ENCODE data around the gene RRAGD. TPM values are rescaled to one million over a fixed set of nuclear protein-coding genes. Genes with fewer than 3 reads are reported as not detected.

Gene RRAGD
- polyA plus RNA-seq, 3 donors = 5.0 to 7.9 (median 7.4) TPM

DNA sequence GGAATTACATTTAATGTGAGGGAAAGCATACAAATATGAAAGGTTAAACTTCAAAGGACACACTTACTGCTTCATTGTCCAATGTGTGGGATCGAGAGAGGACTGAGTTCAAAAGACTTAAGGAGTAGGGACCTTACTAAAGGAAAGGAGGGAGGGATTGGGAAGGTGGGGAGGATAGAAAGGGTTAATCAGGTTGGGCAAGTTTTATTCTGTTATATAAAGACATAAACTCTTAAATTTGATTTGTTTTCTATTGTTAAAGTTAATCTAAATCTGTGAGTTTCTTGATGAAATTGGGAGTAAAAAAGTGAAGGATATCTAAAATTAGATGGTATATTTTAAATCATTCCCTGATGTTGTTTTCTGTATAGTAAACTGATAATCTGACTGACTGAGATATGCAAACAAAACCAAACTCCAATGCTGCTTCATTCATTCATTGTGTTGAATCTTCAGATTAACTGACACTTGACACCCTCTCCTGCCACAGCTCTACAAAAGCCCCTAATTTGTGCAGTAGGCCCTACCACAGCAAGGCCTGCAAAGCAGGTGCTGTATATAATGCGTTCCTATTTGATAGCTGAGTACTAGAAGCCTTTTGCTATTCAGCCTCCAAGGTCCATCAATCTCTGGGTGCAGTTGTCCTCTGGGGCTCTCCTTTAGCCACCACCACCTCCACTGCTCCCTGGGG is 58.2 kb downstream of the RRAGD start:
- no peaks in the 10 kb centered on the region for H3K9me3 ChIP-seq (replicated peaks in 1 of 2; ENCODE audit: control insufficient read depth in 1 of 2, insufficient read depth in 1 of 2, low read length in 2 of 2)
- H3K4me1 Mint-ChIP-seq = peaks cover 52% of the 10 kb centered on the region
- intact Hi-C loops (cut with micrococcal nuclease) = loop anchor here (10.0 kb wide), 2 partner anchors 269 to 281 kb away; partner anchors contain the start of genes PNRC1 (in 2 of the 2) and LYRM2 (in 1 of the 2)
- no peak for DNase-seq
- H3K36me3 ChIP-seq (replicated peaks in 1 of 2; ENCODE audit: control insufficient read depth in 1 of 2, insufficient read depth in 2 of 2, low read length in 2 of 2) = no peaks in the 10 kb centered on the region
- peaks cover 6 to 8% of the 10 kb centered on the region in 2 donors for H3K36me3 Mint-ChIP-seq
- 70% methylated on average over 2 of the region's 2 CpGs for WGBS (ENCODE audit: insufficient coverage)
- H3K4me1 ChIP-seq (ENCODE audit: control insufficient read depth in 1 of 2, insufficient read depth in 2 of 2, low read length in 2 of 2) = peaks cover 31 to 45% of the 10 kb centered on the region in 2 donors
- H3K4me3 Mint-ChIP-seq = peak overlapping the region; percentile 64 to 71
- no peaks in the 10 kb centered on the region for H3K27me3 ChIP-seq (ENCODE audit: control insufficient read depth in 2 of 2, insufficient read depth in 2 of 2, low read length in 2 of 2)
- peak overlapping the region; percentile 98 for H3K4me2 ChIP-seq (replicated peaks; ENCODE audit: extremely low read depth, low read length, poor library complexity, severe bottlenecking)
- peaks cover 44% of the 10 kb centered on the region for H3K79me2 ChIP-seq (ENCODE audit: insufficient read depth, low read length)
- TF ChIP-seq, protein P1, sequence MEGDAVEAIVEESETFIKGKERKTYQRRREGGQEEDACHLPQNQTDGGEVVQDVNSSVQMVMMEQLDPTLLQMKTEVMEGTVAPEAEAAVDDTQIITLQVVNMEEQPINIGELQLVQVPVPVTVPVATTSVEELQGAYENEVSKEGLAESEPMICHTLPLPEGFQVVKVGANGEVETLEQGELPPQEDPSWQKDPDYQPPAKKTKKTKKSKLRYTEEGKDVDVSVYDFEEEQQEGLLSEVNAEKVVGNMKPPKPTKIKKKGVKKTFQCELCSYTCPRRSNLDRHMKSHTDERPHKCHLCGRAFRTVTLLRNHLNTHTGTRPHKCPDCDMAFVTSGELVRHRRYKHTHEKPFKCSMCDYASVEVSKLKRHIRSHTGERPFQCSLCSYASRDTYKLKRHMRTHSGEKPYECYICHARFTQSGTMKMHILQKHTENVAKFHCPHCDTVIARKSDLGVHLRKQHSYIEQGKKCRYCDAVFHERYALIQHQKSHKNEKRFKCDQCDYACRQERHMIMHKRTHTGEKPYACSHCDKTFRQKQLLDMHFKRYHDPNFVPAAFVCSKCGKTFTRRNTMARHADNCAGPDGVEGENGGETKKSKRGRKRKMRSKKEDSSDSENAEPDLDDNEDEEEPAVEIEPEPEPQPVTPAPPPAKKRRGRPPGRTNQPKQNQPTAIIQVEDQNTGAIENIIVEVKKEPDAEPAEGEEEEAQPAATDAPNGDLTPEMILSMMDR (IDR thresholded peaks at IDR 0.05) = no peak
- H2AFZ ChIP-seq (ENCODE audit: insufficient read depth, low read depth, low read length, poor library complexity, severe bottlenecking) = no peak overlapping the region
- peak overlapping the region; percentile 96 for H3K9ac ChIP-seq (ENCODE audit: insufficient read depth, low read length, poor library complexity, severe bottlenecking)
- H3K4me3 ChIP-seq (replicated peaks in 1 of 3; ENCODE audit: low read depth in 2 of 3, low read length in 3 of 3) = peak overlapping the region in 1 of 3 experiments; percentile 100
- H3K27me3 Mint-ChIP-seq (ENCODE audit: low read depth in 3 of 3) = peaks cover 0 to 7% (median 1%) of the 10 kb centered on the region in 3 donors
- H3K27ac ChIP-seq (ENCODE audit: low read depth in 1 of 2, low read length in 2 of 2) = peak overlapping the region in 1 of 2 donors; percentile 91
- H3K27ac Mint-ChIP-seq = peak overlapping the region; percentile 84 to 95 (median 92)
- peaks cover 28% of the 10 kb centered on the region for H4K20me1 ChIP-seq (ENCODE audit: insufficient read depth, low read length)
- H3K9me3 Mint-ChIP-seq = peaks cover 0 to 5% (median 0%) of the 10 kb centered on the region in 7 donors

DNA sequence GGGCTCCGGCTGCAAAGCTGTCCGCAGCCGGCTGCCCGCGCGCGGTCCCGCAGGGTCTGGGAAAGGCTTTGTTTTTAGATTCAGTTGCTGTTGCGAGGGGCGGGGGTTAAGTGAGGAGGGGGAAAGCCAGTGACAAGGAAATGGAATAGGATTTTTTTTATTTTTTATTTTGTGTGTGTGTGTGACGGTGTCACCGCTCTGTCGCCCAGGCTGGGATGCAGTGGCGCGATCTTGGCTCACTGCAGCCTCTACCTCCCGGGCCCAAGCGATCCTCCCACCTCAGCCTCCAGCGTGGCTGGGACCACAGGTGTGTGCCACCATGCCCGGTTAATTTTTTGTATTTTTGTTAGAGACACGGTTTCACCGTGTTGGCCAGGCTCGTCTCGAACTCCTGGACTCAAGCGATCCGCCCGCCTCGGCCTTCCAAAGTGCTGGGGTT is 58.9 kb downstream of the RRAGD start:
- Histone ChIP-seq H3K27me3 (ENCODE audit: control insufficient read depth in 2 of 2, insufficient read depth in 2 of 2, low read length in 2 of 2) (no peaks in the 10 kb centered on the region), H3K27ac (ENCODE audit: low read depth in 1 of 2, low read length in 2 of 2) (peak overlapping the region; percentile 77 to 91), H3K9me3 (replicated peaks in 1 of 2; ENCODE audit: control insufficient read depth in 1 of 2, insufficient read depth in 1 of 2, low read length in 2 of 2) (no peaks in the 10 kb centered on the region), H3K4me1 (ENCODE audit: control insufficient read depth in 1 of 2, insufficient read depth in 2 of 2, low read length in 2 of 2) (peaks cover 38 to 52% of the 10 kb centered on the region in 2 donors), H4K20me1 (ENCODE audit: insufficient read depth, low read length) (peaks cover 35% of the 10 kb centered on the region), H3K9ac (ENCODE audit: insufficient read depth, low read length, poor library complexity, severe bottlenecking) (peak overlapping the region; percentile 96), H3K4me3 (replicated peaks in 1 of 3; ENCODE audit: low read depth in 2 of 3, low read length in 3 of 3) (peak overlapping the region; percentile 56 to 100 (median 97)), H3K36me3 (replicated peaks in 1 of 2; ENCODE audit: control insufficient read depth in 1 of 2, insufficient read depth in 2 of 2, low read length in 2 of 2) (no peaks in the 10 kb centered on the region), H3K4me2 (replicated peaks; ENCODE audit: extremely low read depth, low read length, poor library complexity, severe bottlenecking) (peak overlapping the region; percentile 98), H2AFZ (ENCODE audit: insufficient read depth, low read depth, low read length, poor library complexity, severe bottlenecking) (peak overlapping the region; percentile 79), H3K79me2 (ENCODE audit: insufficient read depth, low read length) (peaks cover 51% of the 10 kb centered on the region)
- peaks cover 0 to 7% (median 1%) of the 10 kb centered on the region in 3 donors for H3K27me3 Mint-ChIP-seq (ENCODE audit: low read depth in 3 of 3)
- 31% methylated on average over 18 of the region's 27 CpGs for WGBS (ENCODE audit: insufficient coverage)
- H3K9me3 Mint-ChIP-seq = peaks cover 0 to 5% (median 0%) of the 10 kb centered on the region in 7 donors
- peaks cover 11% of the 10 kb centered on the region in 2 donors for H3K36me3 Mint-ChIP-seq
- intact Hi-C loops (cut with micrococcal nuclease) = loop anchor here (10.0 kb wide), 2 partner anchors 268 to 282 kb away; partner anchors contain the start of genes PNRC1 (in 2 of the 2) and LYRM2 (in 1 of the 2)
- peak overlapping the region; percentile 64 to 71 for H3K4me3 Mint-ChIP-seq
- peak overlapping the region; percentile 84 to 95 (median 92) for H3K27ac Mint-ChIP-seq
- DNase-seq = no peak
- TF ChIP-seq, protein P1 (IDR thresholded peaks at IDR 0.05) = no peak
- H3K4me1 Mint-ChIP-seq = peaks cover 59% of the 10 kb centered on the region

All from CD14-positive monocyte (primary cell).